GM21737 (cell line): ENCODE data around the gene HOXC10.

Source experiments
- ATAC-seq: cut with Tn5 transposase; IDR thresholded peaks from one replicate; pipeline ENCODE4 v1.9.1; 2021; ENCODE audit warnings: mild to moderate bottlenecking, moderate library complexity; ENCODE audit not compliant: unreplicated experiment

HOXC10 gene

DNA sequence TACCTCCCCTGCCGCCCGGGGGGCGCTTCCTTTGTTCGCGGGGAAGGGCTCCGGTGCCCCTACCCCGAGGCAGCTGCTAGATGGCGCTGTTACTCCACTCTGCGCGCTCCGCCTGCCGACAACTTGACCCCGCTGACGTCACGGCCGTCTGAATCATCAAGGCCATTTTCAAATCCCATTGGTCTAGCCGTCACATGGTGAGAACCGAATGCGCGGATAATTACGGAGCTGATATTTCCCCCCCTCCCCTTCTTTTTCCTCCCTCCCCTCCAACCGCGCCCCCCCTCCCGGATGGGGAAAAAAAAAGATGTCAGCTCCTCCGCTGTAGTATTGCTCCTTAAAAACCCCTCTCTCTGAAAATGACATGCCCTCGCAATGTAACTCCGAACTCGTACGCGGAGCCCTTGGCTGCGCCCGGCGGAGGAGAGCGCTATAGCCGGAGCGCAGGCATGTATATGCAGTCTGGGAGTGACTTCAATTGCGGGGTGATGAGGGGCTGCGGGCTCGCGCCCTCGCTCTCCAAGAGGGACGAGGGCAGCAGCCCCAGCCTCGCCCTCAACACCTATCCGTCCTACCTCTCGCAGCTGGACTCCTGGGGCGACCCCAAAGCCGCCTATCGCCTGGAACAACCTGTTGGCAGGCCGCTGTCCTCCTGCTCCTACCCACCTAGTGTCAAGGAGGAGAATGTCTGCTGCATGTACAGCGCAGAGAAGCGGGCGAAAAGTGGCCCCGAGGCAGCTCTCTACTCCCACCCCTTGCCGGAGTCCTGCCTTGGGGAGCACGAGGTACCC lies at the start of gene HOXC10:
TSS of gene HOXC10 (plus strand) at position 246 of the 791 bp plus-strand sequence. CDS start at position 360, 114 bp downstream.
- no peak for ATAC-seq

DNA sequence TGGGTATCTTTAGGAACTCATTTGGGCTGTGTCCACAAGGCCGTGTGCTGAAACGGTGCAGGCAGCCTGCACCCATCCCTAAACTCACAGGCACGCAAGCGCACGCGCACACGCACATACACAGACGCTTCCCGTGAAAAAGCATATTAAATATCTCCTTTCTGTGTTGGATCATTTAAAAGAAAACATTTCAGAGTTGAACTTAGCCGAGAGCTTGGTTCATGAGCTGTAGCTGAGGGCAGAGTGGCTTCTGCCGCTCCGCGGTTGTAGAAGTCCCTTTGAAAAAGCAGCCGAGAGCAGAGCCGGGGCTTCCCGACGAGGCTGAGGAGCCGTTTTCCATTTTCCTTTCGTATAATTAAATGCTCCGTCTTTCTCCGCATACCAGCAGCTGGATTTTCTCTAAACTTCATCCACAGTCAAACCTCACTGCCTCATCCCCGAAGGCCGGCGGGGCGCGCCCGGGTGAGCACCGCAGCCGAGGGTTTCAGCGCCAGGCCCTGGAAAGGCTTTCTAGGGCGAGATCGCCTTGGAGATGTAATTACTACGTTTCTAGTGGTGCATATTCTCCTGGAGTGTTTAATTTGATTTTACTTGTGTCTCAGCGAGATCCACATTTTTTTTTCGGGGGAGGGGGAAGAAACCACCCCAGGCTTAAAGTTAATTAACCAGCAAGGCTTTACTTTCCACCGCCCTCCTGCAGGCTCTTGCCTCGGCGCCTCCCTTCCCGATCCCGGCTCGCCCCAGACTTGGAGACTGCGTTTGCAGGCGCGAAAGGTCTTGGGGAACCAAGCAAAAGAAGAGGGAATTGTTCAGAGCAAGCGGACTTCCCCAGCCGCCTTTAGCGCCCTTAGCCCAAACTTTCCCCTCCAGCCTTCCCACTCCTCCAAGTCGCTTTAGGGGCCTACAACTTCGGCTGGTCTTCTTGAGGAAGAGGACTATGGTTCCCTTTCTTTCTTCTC lies 49.3 kb upstream of the HOXC10 start:
- no peak for ATAC-seq

DNA sequence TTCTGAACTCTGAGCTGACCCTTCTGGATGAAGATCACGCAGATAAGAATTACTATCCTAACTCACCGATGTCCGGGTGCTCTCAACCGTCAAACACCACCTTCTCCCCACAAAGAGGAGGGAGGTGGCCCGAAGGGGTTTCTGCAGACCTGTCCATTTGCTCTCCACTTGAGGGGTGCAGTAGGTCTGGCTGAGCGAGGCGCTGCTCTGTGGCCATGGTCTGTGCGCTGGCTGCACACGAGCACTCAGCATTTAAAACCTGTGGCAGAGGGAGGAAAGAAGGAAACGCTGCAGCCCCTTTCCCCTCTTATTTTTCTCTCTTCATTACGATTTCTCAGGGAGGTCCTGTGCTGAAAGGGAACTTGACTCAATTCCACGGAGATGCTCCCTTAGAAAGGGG lies 47.8 kb upstream of the HOXC10 start:
- no peak for ATAC-seq

DNA sequence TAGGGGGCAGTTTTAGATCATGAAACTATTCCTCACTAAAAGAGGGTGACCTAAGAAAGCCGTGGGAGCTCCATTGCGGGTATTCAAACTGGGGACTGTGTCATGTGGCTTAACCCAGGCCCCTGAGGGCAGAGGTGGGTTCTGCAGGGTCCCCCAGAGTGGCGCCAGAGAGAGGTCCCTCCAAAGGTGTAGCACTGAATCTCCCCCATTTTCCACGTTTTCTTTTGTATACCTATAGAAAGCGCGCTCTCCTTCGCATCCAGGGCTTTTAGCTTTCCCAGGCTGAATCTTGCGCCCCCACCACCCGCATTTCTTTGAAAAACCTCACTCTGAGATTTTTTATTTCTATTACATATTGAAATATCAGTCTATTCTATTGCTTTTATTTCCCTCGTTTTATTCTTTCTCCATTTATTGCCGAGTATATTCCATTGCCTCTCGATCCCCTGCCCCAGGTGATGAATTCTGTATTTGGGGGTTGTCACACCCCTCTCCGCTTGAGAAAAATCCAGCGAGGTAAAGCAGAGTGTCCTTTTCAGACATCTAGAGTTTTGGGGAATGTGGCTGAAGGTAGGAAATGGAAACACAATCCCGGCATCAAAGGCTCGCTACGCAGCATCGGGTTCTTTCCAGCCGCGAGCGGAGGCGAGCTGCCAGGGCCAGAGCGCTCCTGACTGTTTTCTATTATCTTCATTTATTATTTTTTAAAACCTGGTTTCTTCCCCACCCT lies 47.2 kb upstream of the HOXC10 start:
- ATAC-seq, result no peak

- no peak for ATAC-seq
Measured at GRCh38 chr12:53938326-53939140, 46.4 kb upstream of the HOXC10 start, which contains the start of gene HOXC13. HOXC13 (plus strand) TSS chr12:53938831; CDS start chr12:53938907, 76 bp downstream.

GRCh38 chr12:53939141-53940108 lies 45.5 kb upstream of the HOXC10 start:
- no peak for ATAC-seq

DNA sequence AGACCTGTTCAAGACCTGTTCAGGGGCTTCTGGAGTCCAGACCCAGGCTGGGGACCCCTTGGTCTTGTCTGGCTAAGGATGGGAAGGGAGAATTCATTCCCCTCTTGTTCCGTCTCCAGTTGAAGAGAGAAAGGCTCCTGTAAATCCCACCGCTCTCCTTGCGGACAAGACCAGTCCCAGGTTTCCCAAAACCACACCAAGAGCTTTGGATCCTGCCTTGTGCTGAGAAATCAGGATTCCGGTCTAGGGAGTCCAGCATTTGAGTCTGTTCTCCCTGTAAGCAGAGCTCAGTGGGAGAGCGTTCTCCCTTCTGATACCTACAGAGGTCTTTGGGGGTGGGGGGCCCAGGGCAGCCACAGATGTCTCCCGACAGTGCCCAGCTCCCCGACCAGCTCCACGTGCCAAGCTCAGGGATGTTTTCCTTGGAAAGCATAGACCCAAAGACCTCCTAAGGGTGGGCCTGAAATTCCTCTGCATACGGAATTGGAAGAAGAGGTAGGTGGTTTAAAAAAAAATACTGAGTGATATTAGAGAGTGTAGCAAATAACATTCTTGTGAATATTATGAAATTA lies 44.4 kb upstream of the HOXC10 start:
- ATAC-seq, result no peak

- ATAC-seq, result no peak
Measured at GRCh38 chr12:53941187-53941586, 43.8 kb upstream of the HOXC10 start.

- no peak for ATAC-seq
Measured at GRCh38 chr12:53941750-53942149, 43.2 kb upstream of the HOXC10 start.

- no peak for ATAC-seq
Measured at GRCh38 chr12:53942467-53942997, 42.4 kb upstream of the HOXC10 start.

- no peak for ATAC-seq
Measured at GRCh38 chr12:53944209-53944608, 40.7 kb upstream of the HOXC10 start.

DNA sequence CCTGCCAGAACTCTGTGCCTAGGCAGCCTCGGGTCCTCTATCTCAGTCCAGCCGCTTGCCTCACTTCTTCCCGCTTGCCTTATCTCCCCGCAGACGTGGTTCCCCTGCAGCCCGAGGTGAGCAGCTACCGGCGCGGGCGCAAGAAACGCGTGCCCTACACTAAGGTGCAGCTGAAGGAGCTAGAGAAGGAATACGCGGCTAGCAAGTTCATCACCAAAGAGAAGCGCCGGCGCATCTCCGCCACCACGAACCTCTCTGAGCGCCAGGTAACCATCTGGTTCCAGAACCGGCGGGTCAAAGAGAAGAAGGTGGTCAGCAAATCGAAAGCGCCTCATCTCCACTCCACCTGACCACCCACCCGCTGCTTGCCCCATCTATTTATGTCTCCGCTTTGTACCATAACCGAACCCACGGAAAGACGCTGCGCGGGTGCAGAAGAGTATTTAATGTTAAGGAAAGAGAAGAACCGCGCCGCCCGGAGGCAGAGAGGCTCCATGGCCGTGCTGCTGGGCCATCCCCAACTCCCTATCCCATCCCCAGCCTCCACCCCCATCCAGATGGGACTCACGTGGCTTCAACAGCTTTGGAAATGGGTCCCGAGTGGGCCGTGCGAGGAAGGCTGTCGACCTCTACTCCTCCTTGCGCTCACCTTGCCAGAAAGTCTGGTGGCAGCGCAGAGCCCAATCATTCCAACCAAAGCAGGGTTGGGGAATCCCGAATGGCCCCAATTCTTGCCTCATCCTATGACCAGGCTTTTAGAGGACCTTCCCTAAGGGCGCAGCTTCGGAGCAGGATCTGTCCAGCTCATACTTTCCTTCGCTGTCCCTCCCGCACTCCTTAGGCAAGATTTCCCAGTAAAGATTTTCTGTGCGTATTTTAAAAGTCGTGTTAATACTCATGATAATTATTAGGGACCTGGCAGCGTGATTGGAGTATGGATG lies 39.8 kb upstream of the HOXC10 start:
- no peak for ATAC-seq

DNA sequence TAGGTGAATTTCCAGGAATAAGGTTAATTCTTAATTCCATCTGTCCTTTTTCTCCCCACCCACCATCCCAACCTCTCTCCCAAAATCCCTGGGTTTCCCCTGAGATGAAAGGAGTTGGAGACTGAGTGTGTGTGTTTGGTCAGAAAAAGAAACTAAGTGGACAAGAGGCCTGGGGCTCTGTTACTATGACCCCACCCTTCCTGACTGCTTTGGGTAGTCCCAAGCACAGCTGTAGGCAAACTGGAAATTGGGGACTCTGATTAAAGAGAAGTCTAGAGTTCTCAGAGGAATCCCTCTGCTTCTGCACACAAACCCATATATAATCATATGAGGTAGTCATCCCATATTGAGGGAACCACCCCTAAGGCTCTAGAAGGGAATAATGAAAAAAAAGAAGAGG lies 37.2 kb upstream of the HOXC10 start:
- ATAC-seq, result no peak

- no peak for ATAC-seq
Measured at GRCh38 chr12:53948650-53949593, 36.0 kb upstream of the HOXC10 start.

- ATAC-seq, result no peak
Measured at GRCh38 chr12:53949631-53950436, 35.1 kb upstream of the HOXC10 start.

DNA sequence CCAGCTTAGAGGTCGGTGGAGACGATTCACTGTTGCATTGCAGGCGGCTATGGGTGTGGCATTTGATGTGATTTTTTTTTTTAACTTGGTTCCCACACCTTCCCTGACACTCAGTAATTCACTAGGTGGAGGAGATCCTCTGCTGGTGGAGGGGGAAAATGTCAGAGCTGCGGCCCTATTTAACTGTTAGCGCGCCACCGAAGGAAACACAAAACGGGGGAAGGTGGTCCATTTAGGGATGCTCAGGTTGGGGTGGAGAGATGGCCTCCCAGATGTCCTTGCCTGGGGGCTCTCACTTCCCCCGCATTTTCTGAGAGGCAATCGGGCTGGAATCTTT lies 34.5 kb upstream of the HOXC10 start:
- ATAC-seq, result no peak
